Osteoblast (primary cell): ENCODE measurements around the gene TGFBI. TPM values are rescaled to one million over a fixed set of nuclear protein-coding genes. Genes with fewer than 3 reads are reported as not detected.

ENCODE experiments used
- DNase-seq: peaks from one replicate; pipeline ENCODE4 v3.0.0; 2011; ENCODE audit warnings: low spot score, mixed read lengths; ENCODE audit not compliant: insufficient read length; ENCODE audit errors: missing footprints
- H2AFZ ChIP-seq: 2 replicates; pipeline ENCODE4 v1.6.0; 2011; ENCODE audit warnings: mild to moderate bottlenecking, low read length
- H3K27ac ChIP-seq: 2 replicates; pipeline ENCODE4 v1.5.1; 2011; ENCODE audit warnings: mild to moderate bottlenecking, low read depth, low read length, moderate library complexity
- H3K27me3 ChIP-seq: 2 replicates; pipeline ENCODE4 v1.6.0; 2012; ENCODE audit warnings: mild to moderate bottlenecking, control low read depth, inconsistent platforms, low read length, moderate library complexity; ENCODE audit not compliant: insufficient read depth
- H3K36me3 ChIP-seq: 2 replicates; pipeline ENCODE4 v1.5.1; 2011; ENCODE audit warnings: mild to moderate bottlenecking, low read length, control low read depth, moderate library complexity; ENCODE audit not compliant: insufficient read depth
- H3K4me1 ChIP-seq: 2 replicates; pipeline ENCODE4 v1.5.1; 2011; ENCODE audit warnings: mild to moderate bottlenecking, low read length, control low read depth, moderate library complexity; ENCODE audit not compliant: insufficient read depth
- H3K4me2 ChIP-seq: 2 replicates; pipeline ENCODE4 v1.6.0; 2011; ENCODE audit warnings: mild to moderate bottlenecking, low read length; ENCODE audit not compliant: insufficient read depth
- H3K4me3 ChIP-seq: fragments of 200-600 bp; sonication (generic); 3 replicates; pipeline ENCODE4 v1.5.1; 2012; ENCODE audit warnings: mild to moderate bottlenecking, low read length, inconsistent platforms; ENCODE audit not compliant: insufficient read depth
- H3K79me2 ChIP-seq: 2 replicates; pipeline ENCODE4 v1.6.0; 2012; ENCODE audit warnings: mild to moderate bottlenecking, low read length, control low read depth, inconsistent platforms; ENCODE audit not compliant: insufficient read depth
- H3K9me3 ChIP-seq: 2 replicates; pipeline ENCODE4 v1.5.1; 2011; ENCODE audit warnings: low read depth, low read length, control low read depth
- H4K20me1 ChIP-seq: 2 replicates; pipeline ENCODE4 v1.6.0; 2012; ENCODE audit warnings: mild to moderate bottlenecking, low read length, control low read depth; ENCODE audit not compliant: insufficient read depth
- CTCF ChIP-seq: IDR thresholded peaks from 2 replicates; pipeline ENCODE4 v1.5.1; 2011; ENCODE audit warnings: mild to moderate bottlenecking, low read depth, low read length, moderate library complexity; ENCODE audit errors: extremely low read depth
- total RNA-seq: library from RNA; depleted of rRNA; stranded (reverse); fragments of >200 nt; gene quantifications from 2 replicates; pipeline ENCODE4 v1.2.3, GENCODE V29; 2012

Gene TGFBI
- total RNA-seq, 1 donor: 1,700 TPM

GRCh38 chr5:136048966-136049365 lies 20.2 kb downstream of the TGFBI start:
- H4K20me1 ChIP-seq: no peaks in the 10 kb centered on the region
- TF ChIP-seq CTCF: no peak
- H3K4me2 ChIP-seq: no peak overlapping the region
- no peaks in the 10 kb centered on the region for H3K9me3 ChIP-seq
- H3K4me3 ChIP-seq: no peak overlapping the region
- H3K36me3 ChIP-seq: peaks cover 93% of the 10 kb centered on the region
- H3K79me2 ChIP-seq: no peaks in the 10 kb centered on the region
- H2AFZ ChIP-seq: no peak overlapping the region
- H3K4me1 ChIP-seq: peaks cover 23% of the 10 kb centered on the region
- DNase-seq: no peak
- peak overlapping the region; percentile 18 for H3K27ac ChIP-seq
- no peaks in the 10 kb centered on the region for H3K27me3 ChIP-seq

- no peak for TF ChIP-seq CTCF
- peaks cover 48% of the 10 kb centered on the region for H3K4me1 ChIP-seq
- no peak overlapping the region for H2AFZ ChIP-seq
- no peaks in the 10 kb centered on the region for H4K20me1 ChIP-seq
- H3K4me2 ChIP-seq: no peak overlapping the region
- no peak overlapping the region for H3K4me3 ChIP-seq
- no peaks in the 10 kb centered on the region for H3K79me2 ChIP-seq
- no peaks in the 10 kb centered on the region for H3K27me3 ChIP-seq
- peak; percentile 30 for DNase-seq
- peak overlapping the region; percentile 92 for H3K27ac ChIP-seq
- peaks cover 94% of the 10 kb centered on the region for H3K36me3 ChIP-seq
- H3K9me3 ChIP-seq: no peaks in the 10 kb centered on the region
These were observed 22.9 kb downstream of the TGFBI start for GRCh38 chr5:136051486-136052220.

DNA sequence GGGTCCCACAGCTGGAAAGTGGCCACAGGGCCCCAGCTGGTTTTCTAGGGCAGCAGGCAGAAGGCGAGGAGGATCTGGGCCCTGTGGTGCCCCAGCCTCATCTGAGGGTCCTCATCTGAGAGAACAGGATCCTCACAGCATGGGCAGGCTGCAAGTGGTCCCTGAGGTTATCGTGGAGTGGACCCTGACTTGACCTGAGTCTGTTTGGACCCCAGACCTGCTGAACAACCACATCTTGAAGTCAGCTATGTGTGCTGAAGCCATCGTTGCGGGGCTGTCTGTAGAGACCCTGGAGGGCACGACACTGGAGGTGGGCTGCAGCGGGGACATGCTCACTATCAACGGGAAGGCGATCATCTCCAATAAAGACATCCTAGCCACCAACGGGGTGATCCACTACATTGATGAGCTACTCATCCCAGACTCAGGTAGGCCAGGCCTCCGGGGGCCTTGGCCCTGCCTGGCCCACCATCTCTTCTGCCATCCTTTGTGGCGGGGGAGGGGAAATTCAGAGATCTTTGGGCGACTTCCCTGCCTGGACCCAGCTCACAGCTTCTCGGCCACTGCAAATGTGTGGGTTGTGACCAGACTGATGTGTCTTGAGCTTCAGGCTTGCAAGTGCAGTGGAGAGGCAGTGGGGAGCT lies 24.0 kb downstream of the TGFBI start:
- Histone ChIP-seq H2AFZ (no peak overlapping the region), H3K4me2 (no peak overlapping the region), H3K9me3 (no peaks in the 10 kb centered on the region), H3K36me3 (peaks cover 94% of the 10 kb centered on the region), H3K4me3 (no peak overlapping the region), H3K4me1 (peaks cover 60% of the 10 kb centered on the region), H4K20me1 (no peaks in the 10 kb centered on the region), H3K27me3 (no peaks in the 10 kb centered on the region), H3K27ac (peak overlapping the region; percentile 92), H3K79me2 (no peaks in the 10 kb centered on the region)
- no peak for DNase-seq
- no peak for TF ChIP-seq CTCF
